ENCODE data around the gene CDK6. TPM values are rescaled to one million over a fixed set of nuclear protein-coding genes. Genes with fewer than 3 reads are reported as not detected.

The CDK6 gene
- total and polyA plus RNA-seq, 9 of the 15 experiments (the other 6 are each of a cell fraction or from before 2014, with no cell fraction given), result 7.6 to 109 (median 44.4) TPM

GRCh38 chr7:92836489-92836999, at the start of gene CDK6 (continued):
- TF ChIP-seq ARID3A (IDR thresholded peaks at IDR 0.05; ENCODE audit: borderline replicate concordance, low read depth, low read length), result no peak
- TF ChIP-seq E4F1 (CRISPR knock-in tag; IDR thresholded peaks at IDR 0.05; ENCODE audit: borderline replicate concordance), result no peak
- no peak for TF ChIP-seq ZBTB26 (CRISPR knock-in tag; IDR thresholded peaks at IDR 0.05)
- TF ChIP-seq BRD9 (IDR thresholded peaks at IDR 0.05; ENCODE audit: low read depth, partially characterized antibody), result no peak
- peak; percentile 0 for TF ChIP-seq CTCFL (IDR thresholded peaks at IDR 0.05; ENCODE audit: borderline replicate concordance, insufficient read depth, low read depth, low read length, poor library complexity, severe bottlenecking)
- TF ChIP-seq NCOR1 (IDR thresholded peaks at IDR 0.05), result 0 out of 2 replicates have a peak, but pooled peaks have one; percentile 4
- TF ChIP-seq ZNF778 (CRISPR knock-in tag; IDR thresholded peaks at IDR 0.05), result no peak
- no peak for TF ChIP-seq NCOA1 (IDR thresholded peaks at IDR 0.05; ENCODE audit: low read depth)
- no peak for TF ChIP-seq TOE1 (IDR thresholded peaks at IDR 0.05; ENCODE audit: borderline replicate concordance)
- TF ChIP-seq TOE1 (CRISPR knock-in tag; IDR thresholded peaks at IDR 0.05; ENCODE audit: borderline replicate concordance, low read depth), result no peak
- no peak for TF ChIP-seq SRF (CRISPR knock-in tag; IDR thresholded peaks at IDR 0.05)
- no peak for TF ChIP-seq ZNF561 (CRISPR knock-in tag; conservative IDR thresholded peaks at IDR 0.05)
- TF ChIP-seq ZHX1 (conservative IDR thresholded peaks at IDR 0.05; ENCODE audit: low read length), result no peak
- TF ChIP-seq BCOR (IDR thresholded peaks at IDR 0.05), result no peak
- no peak for TF ChIP-seq JUND (IDR thresholded peaks at IDR 0.05; ENCODE audit: borderline replicate concordance, low read depth, low read length)
- TF ChIP-seq JUND (tag; IDR thresholded peaks at IDR 0.05; ENCODE audit: borderline replicate concordance, low read depth, low read length), result no peak
- TF ChIP-seq PHF20 (IDR thresholded peaks at IDR 0.05; ENCODE audit: partially characterized antibody), result no peak
- no peak for TF ChIP-seq ZNF644 (tag; IDR thresholded peaks at IDR 0.05; ENCODE audit: low read depth)

Measured in K562 (cell line).